Right lobe of liver (tissue), 6 donors: ENCODE data around the gene ST6GALNAC5. TPM values are rescaled to one million over a fixed set of nuclear protein-coding genes. Genes with fewer than 3 reads are reported as not detected.

ENCODE experiments used
- ATAC-seq, 4 donors: fragments of 200-7000 bp; cut with Tn5 transposase; one replicate each; pipeline ENCODE4 v1.9.1; 2020; ENCODE audit warnings: mild to moderate bottlenecking in 4 of 4, moderate library complexity in 4 of 4
- DNase-seq, 3 donors: peaks; one replicate each; pipeline ENCODE4 v3.0.0-alpha.2; 2020
- H3K27ac ChIP-seq, 3 donors: fragments of 200-600 bp; one replicate each; pipeline ENCODE4 v1.8.0; 2022
- H3K27me3 ChIP-seq, 2 donors: fragments of 200-600 bp; one replicate each; pipeline ENCODE4 v1.8.0; 2022
- H3K36me3 ChIP-seq, 4 donors: fragments of 200-600 bp; sonication (generic) in 1 of 4; one replicate each; pipeline versions ENCODE4 v1.5.1 to v1.8.0; 2017 to 2022; ENCODE audit warnings: control low read depth in 1 of 4
- H3K4me1 ChIP-seq, 4 donors: fragments of 200-600 bp; sonication (generic) in 1 of 4; one replicate each; pipeline versions ENCODE4 v1.5.1 to v1.8.0; 2017 to 2022; ENCODE audit warnings: control low read depth in 1 of 4
- H3K4me3 ChIP-seq, 3 donors: fragments of 200-600 bp; one replicate each; pipeline ENCODE4 v1.8.0; 2022
- H3K9me3 ChIP-seq, 4 donors: fragments of 200-600 bp; sonication (generic) in 1 of 4; one replicate each; pipeline versions ENCODE4 v1.5.1 to v1.8.0; 2017 to 2022; ENCODE audit warnings: control low read depth in 1 of 4
- CTCF ChIP-seq, 4 donors: fragments of 200-600 bp in 3 of 4; fragments of 450-650 bp in 1 of 4; IDR thresholded peaks; one replicate each; pipeline versions ENCODE4 v1.5.1 to v1.8.0; 2016 to 2022; ENCODE audit warnings: antibody characterized with exemption in 4 of 4, mild to moderate bottlenecking in 2 of 4
- POLR2A ChIP-seq: fragments of 450-650 bp; IDR thresholded peaks from one replicate; pipeline ENCODE4 v1.6.1; 2017; ENCODE audit warnings: antibody characterized with exemption, mild to moderate bottlenecking
- WGBS: methylation state at CpG from one replicate; pipeline ENCODE4 v1.1.6; 2018; ENCODE audit warnings: low coverage, low lambda C conversion rate; ENCODE audit not compliant: insufficient coverage; ENCODE audit errors: missing lambda C conversion rate; 5-methylcytosine and 5-hydroxymethylcytosine counted together
- intact Hi-C, 2 donors: fragments of 100-400 bp; cut with DNase I; formaldehyde crosslinking; loops; one replicate each; pipeline versions ENCODE4 v1.11.2 to v1.14.1; 2022
- total RNA-seq, 6 experiments: library from RNA; depleted of rRNA in 2 of 6; stranded (reverse); fragments of >200 nt in 2 of 6; fragmentation: NEBNext Ultra II Directional in 3 of 6; extraction: Animal tissue kit (Norgen Biotek cat#: 25700) in 3 of 6; gene quantifications; one replicate each; pipeline versions ENCODE4 v1.1.0 to v1.2.4, GENCODE V29; 2016 to 2023
- donor health status: DM: no; HTN: yes; CAD: no.
- donor health status: DM: no; HTN: no; CAD: no.
- donor health status: DM: no; HTN: no; CAD: no.
- donor health status: DM: no; HTN: yes; CAD: no.
- donor health status: DM: no; HTN: yes; CAD: no.

ST6GALNAC5 gene
- total RNA-seq, 6 experiments from 2014 or later = not detected

DNA sequence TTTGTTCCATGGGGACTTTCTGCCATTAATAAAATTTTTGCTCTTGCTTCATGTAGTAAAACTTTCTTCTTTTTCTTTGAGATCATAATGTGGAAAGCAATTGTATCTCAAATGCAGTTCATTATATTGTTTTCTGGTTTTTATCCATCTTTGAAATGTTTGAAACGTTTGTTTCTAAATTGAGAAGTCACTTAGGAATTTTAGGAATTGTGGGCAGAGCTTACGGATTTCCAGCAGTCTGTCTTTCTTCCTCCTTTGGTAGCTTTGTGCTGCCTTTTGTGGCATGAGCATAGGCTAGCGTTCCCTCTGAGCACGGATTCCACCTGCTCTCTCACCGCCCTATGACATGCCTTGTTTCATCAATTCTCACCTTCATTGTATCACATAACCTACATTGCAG, 2.9 kb upstream of the ST6GALNAC5 start:
- whole genome bisulfite sequencing = 46% methylated on average over 5 of the region's 5 CpGs
- H3K9me3 ChIP-seq = no peaks in the 10 kb centered on the region
- H3K36me3 ChIP-seq = no peaks in the 10 kb centered on the region
- H3K27ac ChIP-seq = no peak overlapping the region
- H3K4me3 ChIP-seq = no peak overlapping the region
- H3K27me3 ChIP-seq = peaks cover 0 to 9% of the 10 kb centered on the region in 2 donors
- peaks cover 0 to 12% (median 0%) of the 10 kb centered on the region in 4 donors for H3K4me1 ChIP-seq
- no peak for TF ChIP-seq POLR2A
- no peak for TF ChIP-seq CTCF (IDR thresholded peaks at IDR 0.05)
- intact Hi-C loops = no loop called here
- no peak for ATAC-seq
- no peak for DNase-seq

GRCh38 chr1:76865696-76866286, 1.5 kb upstream of the ST6GALNAC5 start:
- Histone ChIP-seq H3K4me1 (peaks cover 0 to 12% (median 0%) of the 10 kb centered on the region in 4 donors), H3K27ac (no peak overlapping the region), H3K27me3 (peaks cover 0 to 9% of the 10 kb centered on the region in 2 donors), H3K4me3 (no peak overlapping the region), H3K36me3 (no peaks in the 10 kb centered on the region), H3K9me3 (no peaks in the 10 kb centered on the region)
- no peak for ATAC-seq
- TF ChIP-seq POLR2A = no peak
- no peak for TF ChIP-seq CTCF (IDR thresholded peaks at IDR 0.05)
- WGBS = 60% methylated on average over 2 of the region's 2 CpGs
- intact Hi-C loops = no loop called here
- DNase-seq = no peak

- Histone ChIP-seq H3K27ac (no peak overlapping the region), H3K27me3 (peaks cover 0 to 9% of the 10 kb centered on the region in 2 donors), H3K9me3 (no peaks in the 10 kb centered on the region), H3K36me3 (no peaks in the 10 kb centered on the region), H3K4me3 (no peak overlapping the region), H3K4me1 (peaks cover 0 to 12% (median 0%) of the 10 kb centered on the region in 4 donors)
- intact Hi-C loops = no loop called here
- TF ChIP-seq POLR2A = no peak
- TF ChIP-seq CTCF (IDR thresholded peaks at IDR 0.05) = no peak
- DNase-seq (no peak), ATAC-seq (no peak)
- WGBS = 65% methylated on average over 4 of the region's 4 CpGs
Observed at GRCh38 chr1:76866566-76866965, 714 bp upstream of the ST6GALNAC5 start.

DNA sequence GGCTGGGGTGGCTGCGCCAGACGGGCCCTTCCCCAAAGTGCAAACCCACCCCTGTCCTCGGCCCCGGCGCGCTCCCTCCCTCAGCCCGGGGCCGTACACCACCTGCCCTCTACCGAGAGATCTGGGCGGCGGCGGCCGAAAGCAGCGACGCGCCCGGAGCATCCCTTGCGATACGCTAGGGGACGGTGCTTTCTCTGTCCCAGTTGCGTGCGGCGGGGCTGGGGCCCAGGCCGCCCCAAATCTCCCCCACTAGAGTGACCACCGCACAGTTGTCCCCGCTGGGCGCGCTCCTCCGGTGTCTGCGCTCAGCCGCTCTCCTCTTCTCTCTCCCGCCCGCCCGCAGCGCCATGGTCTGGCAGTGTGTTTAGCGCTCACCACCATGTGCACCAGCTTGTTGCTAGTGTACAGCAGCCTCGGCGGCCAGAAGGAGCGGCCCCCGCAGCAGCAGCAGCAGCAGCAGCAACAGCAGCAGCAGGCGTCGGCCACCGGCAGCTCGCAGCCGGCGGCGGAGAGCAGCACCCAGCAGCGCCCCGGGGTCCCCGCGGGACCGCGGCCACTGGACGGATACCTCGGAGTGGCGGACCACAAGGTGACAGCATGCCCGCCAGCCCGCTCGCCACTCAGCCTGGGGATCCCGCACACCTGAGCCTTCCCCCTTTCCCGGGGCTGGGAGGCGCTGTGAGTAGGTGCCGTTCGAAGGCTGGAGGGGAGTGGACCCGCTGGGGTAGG, 1.0 kb downstream of the ST6GALNAC5 start:
- DNase-seq (peak in 2 of 3 donors; percentile 31 to 55), ATAC-seq (peak; percentile 42 to 67 (median 54))
- 2% methylated on average over 23 of the region's 65 CpGs for WGBS
- Histone ChIP-seq H3K9me3 (no peaks in the 10 kb centered on the region), H3K27ac (no peak overlapping the region), H3K27me3 (peaks cover 0 to 9% of the 10 kb centered on the region in 2 donors), H3K36me3 (no peaks in the 10 kb centered on the region), H3K4me3 (peak overlapping the region in 1 of 3 donors; percentile 24), H3K4me1 (peaks cover 0 to 12% (median 0%) of the 10 kb centered on the region in 4 donors)
- intact Hi-C loops = no loop called here
- no peak for TF ChIP-seq CTCF (IDR thresholded peaks at IDR 0.05)
